ENCODE data around the gene BRINP2.

- TF ChIP-seq, protein P1, sequence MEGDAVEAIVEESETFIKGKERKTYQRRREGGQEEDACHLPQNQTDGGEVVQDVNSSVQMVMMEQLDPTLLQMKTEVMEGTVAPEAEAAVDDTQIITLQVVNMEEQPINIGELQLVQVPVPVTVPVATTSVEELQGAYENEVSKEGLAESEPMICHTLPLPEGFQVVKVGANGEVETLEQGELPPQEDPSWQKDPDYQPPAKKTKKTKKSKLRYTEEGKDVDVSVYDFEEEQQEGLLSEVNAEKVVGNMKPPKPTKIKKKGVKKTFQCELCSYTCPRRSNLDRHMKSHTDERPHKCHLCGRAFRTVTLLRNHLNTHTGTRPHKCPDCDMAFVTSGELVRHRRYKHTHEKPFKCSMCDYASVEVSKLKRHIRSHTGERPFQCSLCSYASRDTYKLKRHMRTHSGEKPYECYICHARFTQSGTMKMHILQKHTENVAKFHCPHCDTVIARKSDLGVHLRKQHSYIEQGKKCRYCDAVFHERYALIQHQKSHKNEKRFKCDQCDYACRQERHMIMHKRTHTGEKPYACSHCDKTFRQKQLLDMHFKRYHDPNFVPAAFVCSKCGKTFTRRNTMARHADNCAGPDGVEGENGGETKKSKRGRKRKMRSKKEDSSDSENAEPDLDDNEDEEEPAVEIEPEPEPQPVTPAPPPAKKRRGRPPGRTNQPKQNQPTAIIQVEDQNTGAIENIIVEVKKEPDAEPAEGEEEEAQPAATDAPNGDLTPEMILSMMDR (IDR thresholded peaks at IDR 0.05): peak in 2 of 3 donors; percentile 43 to 57
- TF ChIP-seq POLR2A (IDR thresholded peaks at IDR 0.05): no peak
- TF ChIP-seq EP300 (IDR thresholded peaks at IDR 0.05): no peak
Observed at GRCh38 chr1:177181631-177182291, 11.0 kb downstream of the BRINP2 start.
